ENCODE results near the gene CADM3. TPM values are rescaled to one million over a fixed set of nuclear protein-coding genes. Genes with fewer than 3 reads are reported as not detected.

Gene CADM3
- total and polyA plus RNA-seq, 2 experiments from 2014 or later: 2.0 to 4.4 TPM

- H3K36me3 Mint-ChIP-seq (ENCODE audit: low read depth): peaks cover 5% of the 10 kb centered on the region
- H3K4me1 Mint-ChIP-seq: peaks cover 16% of the 10 kb centered on the region
- H3K4me3 ChIP-seq: no peak overlapping the region
These were observed 10.3 kb upstream of the CADM3 start for GRCh38 chr1:159161001-159161718.

GRCh38 chr1:159161719-159162026 lies 9.7 kb upstream of the CADM3 start:
- no peak overlapping the region for H3K27ac Mint-ChIP-seq
- H2AFZ ChIP-seq: no peak overlapping the region
- peaks cover 5% of the 10 kb centered on the region for H3K36me3 Mint-ChIP-seq (ENCODE audit: low read depth)
- H3K27me3 ChIP-seq (ENCODE audit: insufficient read depth): no peaks in the 10 kb centered on the region
- no peaks in the 10 kb centered on the region for H3K36me3 ChIP-seq (ENCODE audit: insufficient read depth)
- no peak overlapping the region for H3K4me3 ChIP-seq
- H3K4me3 Mint-ChIP-seq: no peak overlapping the region
- ATAC-seq: no peak
- no peaks in the 10 kb centered on the region for H3K4me1 ChIP-seq (ENCODE audit: insufficient read depth)
- H3K9me3 Mint-ChIP-seq: no peaks in the 10 kb centered on the region
- H3F3A ChIP-seq (replicated peaks; ENCODE audit: low read depth): no peaks in the 10 kb centered on the region
- peaks cover 16% of the 10 kb centered on the region for H3K4me1 Mint-ChIP-seq
- H3K27ac ChIP-seq (ENCODE audit: low read depth): no peak overlapping the region
- DNase-seq (ENCODE audit: low spot score): no peak
- no peaks in the 10 kb centered on the region for H3K27me3 Mint-ChIP-seq (ENCODE audit: insufficient read depth, low read depth, poor library complexity)
- H3K4me2 ChIP-seq: no peak overlapping the region
- TF ChIP-seq ZNF114 (CRISPR knock-in tag; IDR thresholded peaks at IDR 0.05): no peak
- TF ChIP-seq CTCF (conservative IDR thresholded peaks at IDR 0.05; ENCODE audit: low read depth in 2 of 2): no peak
- no peak for TF ChIP-seq REST (IDR thresholded peaks at IDR 0.05; ENCODE audit: unreplicated experiment)
- TF ChIP-seq CREB1 (CRISPR knock-in tag; IDR thresholded peaks at IDR 0.05; ENCODE audit: low read depth): no peak
- TF ChIP-seq STAT1 (IDR thresholded peaks at IDR 0.05; ENCODE audit: unreplicated experiment): no peak
- TF ChIP-seq ZNF331 (CRISPR knock-in tag; IDR thresholded peaks at IDR 0.05; ENCODE audit: low read depth): no peak
- TF ChIP-seq EZH2phosphoT487 (IDR thresholded peaks at IDR 0.05; ENCODE audit: unreplicated experiment): no peak
- H3K9me2 ChIP-seq (ENCODE audit: insufficient read depth): no peaks in the 10 kb centered on the region
- H3K79me2 ChIP-seq (replicated peaks; ENCODE audit: insufficient read depth): no peaks in the 10 kb centered on the region
- H4K20me1 ChIP-seq (replicated peaks; ENCODE audit: insufficient read depth): no peaks in the 10 kb centered on the region

More at GRCh38 chr1:159161001-159161718, 10.3 kb upstream of the CADM3 start:
- Histone ChIP-seq H3K27me3 (ENCODE audit: insufficient read depth) (no peaks in the 10 kb centered on the region), H3K79me2 (replicated peaks; ENCODE audit: insufficient read depth) (no peaks in the 10 kb centered on the region), H3K27ac (ENCODE audit: low read depth) (no peak overlapping the region), H3K36me3 (ENCODE audit: insufficient read depth) (no peaks in the 10 kb centered on the region), H3K9me2 (ENCODE audit: insufficient read depth) (no peaks in the 10 kb centered on the region), H4K20me1 (replicated peaks; ENCODE audit: insufficient read depth) (no peaks in the 10 kb centered on the region), H3F3A (replicated peaks; ENCODE audit: low read depth) (no peaks in the 10 kb centered on the region), H2AFZ (no peak overlapping the region), H3K4me1 (ENCODE audit: insufficient read depth) (no peaks in the 10 kb centered on the region), H3K4me2 (no peak overlapping the region)
- Mint-ChIP-seq H3K27me3 (ENCODE audit: insufficient read depth, low read depth, poor library complexity) (no peaks in the 10 kb centered on the region), H3K27ac (no peak overlapping the region), H3K4me3 (no peak overlapping the region), H3K9me3 (no peaks in the 10 kb centered on the region)
- ATAC-seq (peak; percentile 96), DNase-seq (ENCODE audit: low spot score) (peak; percentile 88)
- TF ChIP-seq CTCF (conservative IDR thresholded peaks at IDR 0.05; ENCODE audit: low read depth in 2 of 2) (peak; percentile 99 to 100), CREB1 (CRISPR knock-in tag; IDR thresholded peaks at IDR 0.05; ENCODE audit: low read depth) (no peak)
